Progenitor cell of endocrine pancreas (in vitro differentiated cells): Measurements from ENCODE around the gene MYG1. TPM values are rescaled to one million over a fixed set of nuclear protein-coding genes. Genes with fewer than 3 reads are reported as not detected.
A peak's percentile ranks its signal among the peaks of the same experiment; 100 is the strongest.

Experiments
- DNase-seq: peaks from one replicate; pipeline ENCODE4 v3.0.0; 2021; ENCODE audit warnings: low spot score; ENCODE audit not compliant: unreplicated experiment
- H3K27ac Mint-ChIP-seq: 2 replicates; pipeline ENCODE4 v1.8.0; 2021; ENCODE audit warnings: mild to moderate bottlenecking, moderate library complexity, mixed read lengths
- H3K27me3 Mint-ChIP-seq: 2 replicates; pipeline ENCODE4 v1.8.0; 2021; ENCODE audit warnings: mixed read lengths
- H3K36me3 Mint-ChIP-seq: 2 replicates; pipeline ENCODE4 v1.8.0; 2022; ENCODE audit warnings: mixed read lengths; ENCODE audit not compliant: insufficient read depth
- H3K4me1 Mint-ChIP-seq: 2 replicates; pipeline ENCODE4 v1.8.0; 2021; ENCODE audit warnings: low read depth, mixed read lengths
- H3K4me3 Mint-ChIP-seq: 2 replicates; pipeline ENCODE4 v1.8.0; 2021; ENCODE audit warnings: low read depth, mild to moderate bottlenecking, moderate library complexity, mixed read lengths
- H3K9me3 Mint-ChIP-seq: 2 replicates; pipeline ENCODE4 v1.8.0; 2021; ENCODE audit warnings: low read depth, mixed read lengths
- total RNA-seq: library from RNA; stranded (reverse); gene quantifications from 2 replicates; pipeline ENCODE4 v1.2.1, GENCODE V29; 2021
- TF ChIP-seq, protein P1 (sequence below): fragments of 200-600 bp; sonication (generic); IDR thresholded peaks from one replicate; pipeline ENCODE4 v1.5.0; 2021; ENCODE audit warnings: antibody characterized with exemption, mild to moderate bottlenecking; ENCODE audit not compliant: unreplicated experiment

Gene MYG1
- total RNA-seq, 1 donor from 2014 or later: 58.9 TPM

- DNase-seq: no peak
- TF ChIP-seq, protein P1, sequence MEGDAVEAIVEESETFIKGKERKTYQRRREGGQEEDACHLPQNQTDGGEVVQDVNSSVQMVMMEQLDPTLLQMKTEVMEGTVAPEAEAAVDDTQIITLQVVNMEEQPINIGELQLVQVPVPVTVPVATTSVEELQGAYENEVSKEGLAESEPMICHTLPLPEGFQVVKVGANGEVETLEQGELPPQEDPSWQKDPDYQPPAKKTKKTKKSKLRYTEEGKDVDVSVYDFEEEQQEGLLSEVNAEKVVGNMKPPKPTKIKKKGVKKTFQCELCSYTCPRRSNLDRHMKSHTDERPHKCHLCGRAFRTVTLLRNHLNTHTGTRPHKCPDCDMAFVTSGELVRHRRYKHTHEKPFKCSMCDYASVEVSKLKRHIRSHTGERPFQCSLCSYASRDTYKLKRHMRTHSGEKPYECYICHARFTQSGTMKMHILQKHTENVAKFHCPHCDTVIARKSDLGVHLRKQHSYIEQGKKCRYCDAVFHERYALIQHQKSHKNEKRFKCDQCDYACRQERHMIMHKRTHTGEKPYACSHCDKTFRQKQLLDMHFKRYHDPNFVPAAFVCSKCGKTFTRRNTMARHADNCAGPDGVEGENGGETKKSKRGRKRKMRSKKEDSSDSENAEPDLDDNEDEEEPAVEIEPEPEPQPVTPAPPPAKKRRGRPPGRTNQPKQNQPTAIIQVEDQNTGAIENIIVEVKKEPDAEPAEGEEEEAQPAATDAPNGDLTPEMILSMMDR: no peak
- Mint-ChIP-seq H3K27ac (no peak overlapping the region), H3K4me3 (no peak overlapping the region), H3K27me3 (peaks cover 14% of the 10 kb centered on the region), H3K4me1 (peaks cover 6% of the 10 kb centered on the region), H3K36me3 (no peaks in the 10 kb centered on the region), H3K9me3 (no peaks in the 10 kb centered on the region)
Measured at GRCh38 chr12:53347905-53348304, 48.4 kb downstream of the MYG1 start.

- H3K4me3 Mint-ChIP-seq: no peak overlapping the region
- no peaks in the 10 kb centered on the region for H3K9me3 Mint-ChIP-seq
- H3K27ac Mint-ChIP-seq: no peak overlapping the region
- peaks cover 7% of the 10 kb centered on the region for H3K4me1 Mint-ChIP-seq
- no peaks in the 10 kb centered on the region for H3K36me3 Mint-ChIP-seq
- TF ChIP-seq, protein P1: peak; percentile 89
- DNase-seq: peak; percentile 75
- H3K27me3 Mint-ChIP-seq: no peaks in the 10 kb centered on the region
Measured at GRCh38 chr12:53352331-53353256, 53.1 kb downstream of the MYG1 start.

GRCh38 chr12:53353257-53353655 lies 53.8 kb downstream of the MYG1 start:
- no peaks in the 10 kb centered on the region for H3K36me3 Mint-ChIP-seq
- DNase-seq: no peak
- H3K9me3 Mint-ChIP-seq: no peaks in the 10 kb centered on the region

DNA sequence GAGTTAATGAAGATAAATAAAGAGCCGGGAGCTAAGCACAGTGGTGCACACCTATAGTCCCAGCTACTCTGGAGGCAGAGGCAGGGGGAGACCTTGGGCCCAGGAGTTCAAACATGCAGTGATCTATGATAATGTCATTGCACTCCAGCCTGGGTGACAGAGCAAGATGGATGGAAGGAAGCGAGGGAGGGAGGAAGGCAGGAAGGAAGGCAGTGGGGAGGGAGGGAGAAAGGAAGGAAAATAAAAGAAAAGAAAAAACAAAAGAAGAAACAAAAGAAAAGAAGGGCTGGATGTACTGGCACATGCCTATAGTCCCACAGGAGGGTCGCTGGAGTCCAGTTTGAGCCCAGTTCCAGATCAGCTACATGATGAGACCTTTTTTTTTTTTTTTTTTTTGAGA lies 55.6 kb downstream of the MYG1 start:
- Mint-ChIP-seq H3K36me3 (no peaks in the 10 kb centered on the region), H3K27ac (no peak overlapping the region), H3K4me3 (no peak overlapping the region), H3K9me3 (no peaks in the 10 kb centered on the region), H3K27me3 (no peaks in the 10 kb centered on the region), H3K4me1 (peaks cover 7% of the 10 kb centered on the region)
- no peak for DNase-seq
- TF ChIP-seq, protein P1: no peak

More at GRCh38 chr12:53353257-53353655, 53.8 kb downstream of the MYG1 start:
- Mint-ChIP-seq H3K27ac (no peak overlapping the region), H3K4me1 (peaks cover 7% of the 10 kb centered on the region), H3K4me3 (no peak overlapping the region), H3K27me3 (no peaks in the 10 kb centered on the region)
- TF ChIP-seq, protein P1: no peak

Other genes with a start within 250 kb of the MYG1 start
- gene TNS2, start 249.6 kb upstream of the MYG1 start, total RNA-seq: 6.6 and 7.3 TPM in 2 replicates
- gene SPRYD3, start 220.3 kb upstream of the MYG1 start, total RNA-seq: 17.9 and 18.0 TPM in 2 replicates
- 25.7 and 26.5 TPM in 2 replicates for gene IGFBP6, start 202.0 kb upstream of the MYG1 start, total RNA-seq
- 0.98 and 1.1 TPM in 2 replicates for gene SOAT2, start 196.2 kb upstream of the MYG1 start, total RNA-seq
- gene ZNF740, start 119.0 kb upstream of the MYG1 start, total RNA-seq: 75.7 and 78.8 TPM in 2 replicates
- 58.6 and 59.0 TPM in 2 replicates for gene CSAD, start 118.8 kb upstream of the MYG1 start, total RNA-seq
- 0.29 and 0.93 TPM in 2 replicates for gene ITGB7, start 92.4 kb upstream of the MYG1 start, total RNA-seq
- 4.9 and 5.2 TPM in 2 replicates for gene RARG, start 67.5 kb upstream of the MYG1 start, total RNA-seq
- gene ESPL1, start 31.4 kb upstream of the MYG1 start, total RNA-seq: 24.3 and 27.1 TPM in 2 replicates
- gene PFDN5, start 4.2 kb upstream of the MYG1 start, total RNA-seq: 377 and 379 TPM in 2 replicates
- 72.1 and 75.0 TPM in 2 replicates for gene AAAS, start 21.9 kb downstream of the MYG1 start, total RNA-seq
- gene SP7, start 36.7 kb downstream of the MYG1 start, total RNA-seq: 0.10 TPM in 1 of 2 replicates, not detected in the other
- gene SP1, start 80.5 kb downstream of the MYG1 start, total RNA-seq: 90.5 and 92.6 TPM in 2 replicates
- gene AMHR2, start 124.2 kb downstream of the MYG1 start, total RNA-seq: 35.1 and 35.7 TPM in 2 replicates
- gene PRR13, start 142.0 kb downstream of the MYG1 start, total RNA-seq: 101 and 106 TPM in 2 replicates
- gene PCBP2, start 152.4 kb downstream of the MYG1 start, total RNA-seq: 1,366 and 1,400 TPM in 2 replicates
- 11.9 and 17.0 TPM in 2 replicates for gene MAP3K12, start 199.8 kb downstream of the MYG1 start, total RNA-seq
- 60.2 and 61.5 TPM in 2 replicates for gene TARBP2, start 201.6 kb downstream of the MYG1 start, total RNA-seq
- gene NPFF, start 207.8 kb downstream of the MYG1 start, total RNA-seq: not detected in 2 replicates